ENCODE data around the gene COL13A1. TPM values are rescaled to one million over a fixed set of nuclear protein-coding genes. Genes with fewer than 3 reads are reported as not detected.

COL13A1 gene
- total and polyA plus RNA-seq, 11 donors: 1.0 to 4.0 (median 1.7) TPM

DNA sequence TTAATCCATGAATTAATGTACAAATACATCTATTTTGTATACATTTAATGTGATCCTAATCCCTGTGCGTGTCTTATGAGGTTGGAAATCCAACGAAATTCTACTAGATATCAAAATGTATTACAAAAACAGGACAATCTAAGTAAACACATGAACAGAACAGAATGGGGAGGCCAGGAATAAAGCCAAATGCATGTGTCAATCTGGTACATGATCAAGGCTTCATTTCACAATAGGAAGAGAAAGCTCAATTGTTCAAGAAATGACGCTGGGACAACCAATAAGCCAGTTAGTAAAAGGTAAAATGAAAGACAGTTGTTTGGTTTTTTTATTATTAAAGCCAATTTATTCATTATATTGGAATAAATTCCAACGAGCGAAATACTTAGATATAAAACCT is 83.0 kb downstream of the COL13A1 start:
- WGBS, 4 donors: 92 to 95% (median 93%) methylated on average over 5 of the region's 5 CpGs
- Histone ChIP-seq H3K36me3 (no peaks in the 10 kb centered on the region), H3K27ac (no peak overlapping the region), H3K9me3 (no peaks in the 10 kb centered on the region), H3K4me1 (peaks cover 0 to 12% (median 0%) of the 10 kb centered on the region in 12 donors), H3K27me3 (peaks cover 0 to 6% (median 0%) of the 10 kb centered on the region in 9 donors), H3K4me3 (no peak overlapping the region)
- DNase-seq: no peak
- no peak for ATAC-seq
- intact Hi-C loops (cut with DNase I): no loop called here
- TF ChIP-seq POLR2A (IDR thresholded peaks at IDR 0.05): no peak
- TF ChIP-seq, protein P1, sequence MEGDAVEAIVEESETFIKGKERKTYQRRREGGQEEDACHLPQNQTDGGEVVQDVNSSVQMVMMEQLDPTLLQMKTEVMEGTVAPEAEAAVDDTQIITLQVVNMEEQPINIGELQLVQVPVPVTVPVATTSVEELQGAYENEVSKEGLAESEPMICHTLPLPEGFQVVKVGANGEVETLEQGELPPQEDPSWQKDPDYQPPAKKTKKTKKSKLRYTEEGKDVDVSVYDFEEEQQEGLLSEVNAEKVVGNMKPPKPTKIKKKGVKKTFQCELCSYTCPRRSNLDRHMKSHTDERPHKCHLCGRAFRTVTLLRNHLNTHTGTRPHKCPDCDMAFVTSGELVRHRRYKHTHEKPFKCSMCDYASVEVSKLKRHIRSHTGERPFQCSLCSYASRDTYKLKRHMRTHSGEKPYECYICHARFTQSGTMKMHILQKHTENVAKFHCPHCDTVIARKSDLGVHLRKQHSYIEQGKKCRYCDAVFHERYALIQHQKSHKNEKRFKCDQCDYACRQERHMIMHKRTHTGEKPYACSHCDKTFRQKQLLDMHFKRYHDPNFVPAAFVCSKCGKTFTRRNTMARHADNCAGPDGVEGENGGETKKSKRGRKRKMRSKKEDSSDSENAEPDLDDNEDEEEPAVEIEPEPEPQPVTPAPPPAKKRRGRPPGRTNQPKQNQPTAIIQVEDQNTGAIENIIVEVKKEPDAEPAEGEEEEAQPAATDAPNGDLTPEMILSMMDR (IDR thresholded peaks at IDR 0.05): no peak

- no peak for DNase-seq
- TF ChIP-seq, protein P1 (IDR thresholded peaks at IDR 0.05): peak in 7 of 12 donors; percentile 28 to 67 (median 36)
- TF ChIP-seq POLR2A (IDR thresholded peaks at IDR 0.05): no peak
- intact Hi-C loops (cut with DNase I): no loop called here
- Histone ChIP-seq H3K4me3 (no peak overlapping the region), H3K9me3 (no peaks in the 10 kb centered on the region), H3K27ac (no peak overlapping the region), H3K36me3 (no peaks in the 10 kb centered on the region), H3K4me1 (peaks cover 0 to 8% (median 0%) of the 10 kb centered on the region in 12 donors), H3K27me3 (peaks cover 0 to under 1% (median 0%) of the 10 kb centered on the region in 9 donors)
- 62 to 70% (median 68%) methylated on average over 8 of the region's 8 CpGs for WGBS, 4 donors
- no peak for ATAC-seq
Measured at GRCh38 chr10:69885379-69886013, 83.8 kb downstream of the COL13A1 start.

- no peaks in the 10 kb centered on the region for H3K4me1 ChIP-seq
- no peak overlapping the region for H3K27ac ChIP-seq
- no peak for TF ChIP-seq POLR2A (IDR thresholded peaks at IDR 0.05)
- TF ChIP-seq, protein P1 (IDR thresholded peaks at IDR 0.05): no peak
- intact Hi-C loops (cut with DNase I): no loop called here
- H3K36me3 ChIP-seq: no peaks in the 10 kb centered on the region
- no peaks in the 10 kb centered on the region for H3K27me3 ChIP-seq
- DNase-seq: no peak
- WGBS, 4 donors: 85 to 87% (median 86%) methylated on average over 12 of the region's 12 CpGs
- no peak overlapping the region for H3K4me3 ChIP-seq
- H3K9me3 ChIP-seq: no peaks in the 10 kb centered on the region
- ATAC-seq: no peak
Measured at GRCh38 chr10:69888882-69889584, 87.3 kb downstream of the COL13A1 start.

DNA sequence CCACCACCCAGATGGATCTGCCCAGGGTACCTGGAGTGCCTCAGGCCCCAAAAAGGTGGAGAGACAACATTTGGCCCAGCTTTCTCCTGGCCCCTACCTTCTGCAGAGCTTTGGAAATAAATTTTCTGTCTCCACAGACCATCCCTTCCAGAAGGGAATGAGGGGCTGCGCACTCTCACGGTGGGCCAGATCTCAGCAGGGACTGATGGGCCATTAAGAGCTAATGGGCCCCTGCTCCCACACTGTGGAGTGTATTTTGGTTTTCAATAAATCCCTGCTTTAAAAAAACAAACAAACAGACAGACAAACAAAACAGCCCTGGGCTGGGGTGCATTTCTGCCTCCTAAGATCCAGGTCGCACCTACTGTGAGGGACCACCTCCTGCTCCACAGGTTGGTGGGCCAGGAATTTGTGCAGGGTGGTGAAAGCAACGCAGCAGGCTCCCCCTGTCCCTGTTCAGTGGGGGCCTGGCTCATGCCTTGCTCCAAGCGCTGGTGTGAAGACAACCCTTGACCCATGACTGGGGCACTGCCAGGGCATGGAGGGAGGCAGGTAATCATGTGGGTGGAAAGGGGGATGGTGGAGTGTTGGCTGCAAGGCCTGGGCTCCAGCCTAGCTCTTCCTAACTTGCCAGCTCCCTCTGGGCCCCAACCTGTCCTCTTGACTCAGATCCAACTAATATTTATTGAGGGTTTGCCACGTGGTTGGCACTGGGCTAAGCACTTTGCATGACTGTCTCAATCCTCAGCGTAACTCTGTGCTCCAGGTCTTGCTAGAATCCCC is 88.5 kb downstream of the COL13A1 start:
- Histone ChIP-seq H3K36me3 (no peaks in the 10 kb centered on the region), H3K4me3 (no peak overlapping the region), H3K4me1 (no peaks in the 10 kb centered on the region), H3K27ac (no peak overlapping the region), H3K27me3 (no peaks in the 10 kb centered on the region), H3K9me3 (no peaks in the 10 kb centered on the region)
- 80 to 90% (median 85%) methylated on average over 5 to 7 of the region's 7 CpGs for WGBS, 4 donors
- ATAC-seq (no peak), DNase-seq (no peak)
- intact Hi-C loops (cut with DNase I): no loop called here
- TF ChIP-seq, protein P1 (IDR thresholded peaks at IDR 0.05): no peak
- TF ChIP-seq POLR2A (IDR thresholded peaks at IDR 0.05): no peak
